GM18498 (cell line): ENCODE measurements around the gene OTC.

Experiments
- ATAC-seq: cut with Tn5 transposase; IDR thresholded peaks from one replicate; pipeline ENCODE4 v1.9.1; 2021; ENCODE audit warnings: mild to moderate bottlenecking, moderate library complexity; ENCODE audit not compliant: unreplicated experiment

OTC gene

GRCh38 chrX:38357747-38358673 is 5.6 kb downstream of the OTC start:
- ATAC-seq = no peak

- no peak for ATAC-seq
Measured at GRCh38 chrX:38363046-38363445, 10.6 kb downstream of the OTC start.

- ATAC-seq = no peak
Measured at GRCh38 chrX:38365954-38366353, 13.6 kb downstream of the OTC start.

GRCh38 chrX:38368774-38369173 is 16.4 kb downstream of the OTC start:
- no peak for ATAC-seq

GRCh38 chrX:38371641-38372040 is 19.2 kb downstream of the OTC start:
- no peak for ATAC-seq

GRCh38 chrX:38374431-38374830 is 22.0 kb downstream of the OTC start:
- ATAC-seq = no peak

- no peak for ATAC-seq
Measured at GRCh38 chrX:38375891-38376290, 23.5 kb downstream of the OTC start.

- no peak for ATAC-seq
Measured at GRCh38 chrX:38376747-38377146, 24.3 kb downstream of the OTC start.

- no peak for ATAC-seq
Measured at GRCh38 chrX:38379088-38379487, 26.7 kb downstream of the OTC start.

- no peak for ATAC-seq
Measured at GRCh38 chrX:38382663-38383062, 30.3 kb downstream of the OTC start.

- no peak for ATAC-seq
Measured at GRCh38 chrX:38400389-38400910, 48.0 kb downstream of the OTC start.

GRCh38 chrX:38402118-38402517 is 49.7 kb downstream of the OTC start:
- no peak for ATAC-seq

GRCh38 chrX:38403834-38404233 is 51.4 kb downstream of the OTC start:
- no peak for ATAC-seq

GRCh38 chrX:38407126-38407525 is 54.7 kb downstream of the OTC start:
- ATAC-seq = no peak

GRCh38 chrX:38409289-38409688 is 56.9 kb downstream of the OTC start:
- no peak for ATAC-seq

- no peak for ATAC-seq
Measured at GRCh38 chrX:38426785-38427184, 74.4 kb downstream of the OTC start.

- ATAC-seq = no peak
Measured at GRCh38 chrX:38431525-38431924, 79.1 kb downstream of the OTC start.

- no peak for ATAC-seq
Measured at GRCh38 chrX:38435130-38435529, 82.7 kb downstream of the OTC start.

GRCh38 chrX:38437093-38437492 is 84.7 kb downstream of the OTC start:
- ATAC-seq = no peak

GRCh38 chrX:38438321-38438720 is 85.9 kb downstream of the OTC start:
- ATAC-seq = no peak

GRCh38 chrX:38452603-38453002 is 100.2 kb downstream of the OTC start:
- no peak for ATAC-seq

- ATAC-seq = no peak
Measured at GRCh38 chrX:38458071-38458470, 105.7 kb downstream of the OTC start.

- ATAC-seq = no peak
Measured at GRCh38 chrX:38462257-38462656, 109.9 kb downstream of the OTC start.
